Hindlimb muscle (tissue), 1 donor: ENCODE data around the gene LURAP1L. TPM values are rescaled to one million over a fixed set of nuclear protein-coding genes. Genes with fewer than 3 reads are reported as not detected.
"Not testable (repeated sequence)": the region's sequence is repeated elsewhere in the genome, so short reads cannot be mapped to it uniquely, and the experiment has no call there.

ENCODE experiments used
- DNase-seq: peaks from one replicate; pipeline ENCODE4 v3.0.0-alpha.2; 2013
- polyA plus RNA-seq: library from polyadenylated mRNA; unstranded; fragments of 120-200 nt; gene quantifications from one replicate; pipeline ENCODE4 v1.2.1, GENCODE V29; 2013; ENCODE audit not compliant: insufficient read length

Gene LURAP1L
- polyA plus RNA-seq, 1 donor = 13.2 TPM

- DNase-seq = no peak
Observed at GRCh38 chr9:12860998-12861397, 86.2 kb downstream of the LURAP1L start.

GRCh38 chr9:12862611-12863410 lies 88.0 kb downstream of the LURAP1L start:
- no peak for DNase-seq

GRCh38 chr9:12863618-12864017 lies 88.8 kb downstream of the LURAP1L start:
- peak; percentile 40 for DNase-seq

- DNase-seq = not testable (repeated sequence)
Observed at GRCh38 chr9:12865380-12865779, 90.6 kb downstream of the LURAP1L start.

Other genes starting within 250 kb of the LURAP1L start
- gene TYRP1, start 81.6 kb upstream of the LURAP1L start, polyA plus RNA-seq = 2.2 TPM